Esophagus squamous epithelium (tissue), 4 donors: ENCODE results near the gene GNL2.

Experiments
- CTCF ChIP-seq, 6 experiments: fragments of 450-650 bp in 4 of 6; fragments of 200-600 bp in 2 of 6; sonication (generic) in 2 of 6; IDR thresholded peaks; one replicate each; pipeline ENCODE4 v1.5.1; 2016 to 2019; ENCODE audit warnings: antibody characterized with exemption in 6 of 6, mild to moderate bottlenecking in 4 of 6, moderate library complexity in 4 of 6
- POLR2A ChIP-seq, 4 donors: fragments of 450-650 bp; IDR thresholded peaks; one replicate each; pipeline ENCODE4 v1.6.1; 2017; ENCODE audit warnings: antibody characterized with exemption in 4 of 4, mild to moderate bottlenecking in 4 of 4, moderate library complexity in 3 of 4

GRCh38 chr1:37609994-37610393 lies 14.3 kb upstream of the GNL2 start:
- TF ChIP-seq CTCF (IDR thresholded peaks at IDR 0.05): no peak
- no peak for TF ChIP-seq POLR2A (IDR thresholded peaks at IDR 0.05)
